ENCODE measurements around the gene MSANTD1. TPM values are rescaled to one million over a fixed set of nuclear protein-coding genes. Genes with fewer than 3 reads are reported as not detected.

Gene MSANTD1
- total and polyA plus RNA-seq, 8 donors: 0.31 to 5.8 (median 2.6) TPM; not detected in 2

GRCh38 chr4:3296651-3297050 is 47.7 kb downstream of the MSANTD1 start:
- no peak overlapping the region for H3K4me3 ChIP-seq
- no peak overlapping the region for H3K27ac ChIP-seq
- H3K9me3 ChIP-seq: peaks cover 0 to 4% (median 0%) of the 10 kb centered on the region in 4 donors
- H3K4me1 ChIP-seq: peaks cover 23 to 45% (median 39%) of the 10 kb centered on the region in 4 donors
- H3K27me3 ChIP-seq: no peaks in the 10 kb centered on the region
- WGBS, 5 donors: 88 to 92% (median 91%) methylated on average over 8 of the region's 8 CpGs
- intact Hi-C loops (cut with DNase I; ENCODE audit: low total_unique reads): no loop called here
- H3K36me3 ChIP-seq: no peaks in the 10 kb centered on the region
- TF ChIP-seq CTCF (IDR thresholded peaks at IDR 0.05): no peak
- no peak for TF ChIP-seq POLR2A (IDR thresholded peaks at IDR 0.05)
- TF ChIP-seq POLR2AphosphoS5 (IDR thresholded peaks at IDR 0.05): no peak
- TF ChIP-seq EP300 (IDR thresholded peaks at IDR 0.05): no peak
- DNase-seq: peak in 1 of 2 donors; percentile 9

GRCh38 chr4:3297066-3297859 is 48.3 kb downstream of the MSANTD1 start:
- intact Hi-C loops (cut with DNase I; ENCODE audit: low total_unique reads): no loop called here
- H3K9me3 ChIP-seq: peaks cover 0 to 4% (median 0%) of the 10 kb centered on the region in 4 donors
- H3K36me3 ChIP-seq: no peaks in the 10 kb centered on the region
- WGBS, 5 donors: 94 to 95% (median 94%) methylated on average over 13 of the region's 13 CpGs
- TF ChIP-seq CTCF (IDR thresholded peaks at IDR 0.05): no peak
- no peak for TF ChIP-seq POLR2AphosphoS5 (IDR thresholded peaks at IDR 0.05)
- TF ChIP-seq POLR2A (IDR thresholded peaks at IDR 0.05): no peak
- no peak for TF ChIP-seq EP300 (IDR thresholded peaks at IDR 0.05)
- peak in 1 of 2 donors; percentile 7 for DNase-seq
- no peaks in the 10 kb centered on the region for H3K27me3 ChIP-seq
- H3K4me3 ChIP-seq: no peak overlapping the region
- peaks cover 27 to 47% (median 39%) of the 10 kb centered on the region in 4 donors for H3K4me1 ChIP-seq
- no peak overlapping the region for H3K27ac ChIP-seq

GRCh38 chr4:3299122-3299975 is 50.4 kb downstream of the MSANTD1 start:
- no peak overlapping the region for H3K27ac ChIP-seq
- 74 to 81% (median 76%) methylated on average over 9 of the region's 9 CpGs for WGBS, 5 donors

More at GRCh38 chr4:3299122-3299975, 50.4 kb downstream of the MSANTD1 start:
- Histone ChIP-seq H3K9me3 (peaks cover 0 to 4% (median 0%) of the 10 kb centered on the region in 4 donors), H3K36me3 (no peaks in the 10 kb centered on the region), H3K4me1 (peaks cover 30 to 58% (median 42%) of the 10 kb centered on the region in 4 donors), H3K4me3 (no peak overlapping the region), H3K27me3 (no peaks in the 10 kb centered on the region)
- intact Hi-C loops (cut with DNase I; ENCODE audit: low total_unique reads): no loop called here
- TF ChIP-seq CTCF (IDR thresholded peaks at IDR 0.05): no peak
- TF ChIP-seq POLR2A (IDR thresholded peaks at IDR 0.05): no peak
- no peak for TF ChIP-seq POLR2AphosphoS5 (IDR thresholded peaks at IDR 0.05)
- TF ChIP-seq EP300 (IDR thresholded peaks at IDR 0.05): no peak
- no peak for DNase-seq
